Measurements from ENCODE around the gene KCTD15. TPM values are rescaled to one million over a fixed set of nuclear protein-coding genes. Genes with fewer than 3 reads are reported as not detected.

The KCTD15 gene
- total and polyA plus RNA-seq, 2 donors (not counting 3 experiments of a cell fraction or from before 2014, with no cell fraction given) = 49.5 to 51.8 TPM

DNA sequence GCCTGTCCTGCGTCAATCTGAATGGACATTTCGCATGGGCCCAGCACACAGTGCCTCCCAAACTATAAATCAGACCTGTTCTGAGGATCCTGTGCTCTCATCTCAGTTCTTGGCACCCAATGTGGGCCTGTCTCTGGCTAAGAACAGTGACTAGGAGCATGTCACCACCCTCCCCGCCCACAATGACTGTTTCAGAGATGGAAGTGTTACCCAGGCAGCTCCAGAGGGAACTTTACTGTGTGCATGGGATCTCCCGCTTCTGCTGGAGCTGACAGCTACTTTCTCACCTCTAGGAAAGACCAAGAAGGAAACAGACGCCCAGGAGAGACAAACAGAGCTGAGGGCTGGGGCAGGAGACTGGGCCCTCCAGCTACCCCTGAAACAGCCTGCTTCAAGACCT lies 45.0 kb downstream of the KCTD15 start:
- Histone ChIP-seq H3K79me2 (ENCODE audit: control insufficient read depth, insufficient read depth, low read length) (no peaks in the 10 kb centered on the region), H3K27ac (ENCODE audit: insufficient read depth, low read depth, low read length) (no peak overlapping the region), H4K20me1 (replicated peaks; ENCODE audit: control insufficient read depth, extremely low read depth, insufficient read depth, low read length) (no peaks in the 10 kb centered on the region), H3K4me1 (ENCODE audit: control insufficient read depth, extremely low read depth, insufficient read depth, low read length) (no peaks in the 10 kb centered on the region), H3K9me1 (replicated peaks; ENCODE audit: control insufficient read depth, extremely low read depth, insufficient read depth, low read length) (no peaks in the 10 kb centered on the region), H3K9ac (replicated peaks; ENCODE audit: extremely low read depth, insufficient read depth, low read length) (no peak overlapping the region), H3K36me3 (ENCODE audit: control insufficient read depth in 2 of 2, extremely low read depth in 1 of 2, insufficient read depth in 2 of 2, low read length in 2 of 2) (no peaks in the 10 kb centered on the region), H3K4me2 (ENCODE audit: insufficient read depth, low read length) (no peak overlapping the region), H2AFZ (ENCODE audit: low read depth, low read length) (no peak overlapping the region), H3K4me3 (replicated peaks in 1 of 3; ENCODE audit: insufficient read depth in 1 of 3, low read depth in 1 of 3, low read length in 3 of 3) (no peak overlapping the region), H3K9me3 (replicated peaks; ENCODE audit: control insufficient read depth, insufficient read depth, low read length) (no peaks in the 10 kb centered on the region), H3K27me3 (ENCODE audit: control insufficient read depth in 2 of 2, insufficient read depth in 2 of 2, low read length in 2 of 2) (no peaks in the 10 kb centered on the region)
- dilution Hi-C loops (cut with MboI; ENCODE audit: extremely low pct_ligation_motif_present, low sequenced_read_pairs) = no loop called here
- POLR2A ChIA-PET = no interaction called here
- DNase-seq (ENCODE audit: low read depth, low spot score) = no peak
- no peak for FAIRE-seq
- BruUV-seq (replicated peaks) = no TSS peak
- intact Hi-C loops (cut with micrococcal nuclease) = no loop called here
- CTCF ChIA-PET = interaction anchor here (1.1 kb wide), 1 partner anchor 47 kb away, joined by 3 read pairs; no protein-coding TSS in a partner anchor
- no peak for TF ChIP-seq JUN (IDR thresholded peaks at IDR 0.05; ENCODE audit: borderline replicate concordance, insufficient read depth, insufficient read length, low read depth)
- TF ChIP-seq FOS (IDR thresholded peaks at IDR 0.05; ENCODE audit: borderline replicate concordance, insufficient read depth, low read length) = no peak
- no peak for TF ChIP-seq POLR2AphosphoS5 (IDR thresholded peaks at IDR 0.05; ENCODE audit: insufficient read depth, low read depth, low read length)
- TF ChIP-seq EZH2 (IDR thresholded peaks at IDR 0.05; ENCODE audit: borderline replicate concordance, low read depth, low read length, severe bottlenecking) = no peak
- no peak for TF ChIP-seq GATA2 (IDR thresholded peaks at IDR 0.05; ENCODE audit: insufficient read depth, insufficient read length, low read depth, low read length)
- TF ChIP-seq, protein P1, sequence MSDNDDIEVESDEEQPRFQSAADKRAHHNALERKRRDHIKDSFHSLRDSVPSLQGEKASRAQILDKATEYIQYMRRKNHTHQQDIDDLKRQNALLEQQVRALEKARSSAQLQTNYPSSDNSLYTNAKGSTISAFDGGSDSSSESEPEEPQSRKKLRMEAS (IDR thresholded peaks at IDR 0.05; ENCODE audit: insufficient read depth, insufficient read length) = no peak
- TF ChIP-seq POLR2A (IDR thresholded peaks at IDR 0.05; ENCODE audit: low read depth, low read length) = no peak
- TF ChIP-seq, protein P2, sequence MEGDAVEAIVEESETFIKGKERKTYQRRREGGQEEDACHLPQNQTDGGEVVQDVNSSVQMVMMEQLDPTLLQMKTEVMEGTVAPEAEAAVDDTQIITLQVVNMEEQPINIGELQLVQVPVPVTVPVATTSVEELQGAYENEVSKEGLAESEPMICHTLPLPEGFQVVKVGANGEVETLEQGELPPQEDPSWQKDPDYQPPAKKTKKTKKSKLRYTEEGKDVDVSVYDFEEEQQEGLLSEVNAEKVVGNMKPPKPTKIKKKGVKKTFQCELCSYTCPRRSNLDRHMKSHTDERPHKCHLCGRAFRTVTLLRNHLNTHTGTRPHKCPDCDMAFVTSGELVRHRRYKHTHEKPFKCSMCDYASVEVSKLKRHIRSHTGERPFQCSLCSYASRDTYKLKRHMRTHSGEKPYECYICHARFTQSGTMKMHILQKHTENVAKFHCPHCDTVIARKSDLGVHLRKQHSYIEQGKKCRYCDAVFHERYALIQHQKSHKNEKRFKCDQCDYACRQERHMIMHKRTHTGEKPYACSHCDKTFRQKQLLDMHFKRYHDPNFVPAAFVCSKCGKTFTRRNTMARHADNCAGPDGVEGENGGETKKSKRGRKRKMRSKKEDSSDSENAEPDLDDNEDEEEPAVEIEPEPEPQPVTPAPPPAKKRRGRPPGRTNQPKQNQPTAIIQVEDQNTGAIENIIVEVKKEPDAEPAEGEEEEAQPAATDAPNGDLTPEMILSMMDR (IDR thresholded peaks at IDR 0.05; ENCODE audit: extremely low read depth in 1 of 2, insufficient read depth in 1 of 2, low read depth in 1 of 2, low read length in 2 of 2) = no peak
- TF ChIP-seq MYC (IDR thresholded peaks at IDR 0.05; ENCODE audit: low read depth, low read length) = no peak
